ENCODE data around the gene DUT.

GRCh38 chr15:48306639-48307038 is 24.6 kb upstream of the DUT start:
- TF ChIP-seq CTCF (IDR thresholded peaks at IDR 0.05) (no peak), POLR2A (IDR thresholded peaks at IDR 0.05) (no peak)

All from thyroid gland (tissue), 4 donors.